Measurements from ENCODE around the gene SPTB.

Gene SPTB

GRCh38 chr14:64765740-64766302 is 113.9 kb downstream of the SPTB start:
- DNase-seq (ENCODE audit: low read depth in 2 of 2): no peak

DNA sequence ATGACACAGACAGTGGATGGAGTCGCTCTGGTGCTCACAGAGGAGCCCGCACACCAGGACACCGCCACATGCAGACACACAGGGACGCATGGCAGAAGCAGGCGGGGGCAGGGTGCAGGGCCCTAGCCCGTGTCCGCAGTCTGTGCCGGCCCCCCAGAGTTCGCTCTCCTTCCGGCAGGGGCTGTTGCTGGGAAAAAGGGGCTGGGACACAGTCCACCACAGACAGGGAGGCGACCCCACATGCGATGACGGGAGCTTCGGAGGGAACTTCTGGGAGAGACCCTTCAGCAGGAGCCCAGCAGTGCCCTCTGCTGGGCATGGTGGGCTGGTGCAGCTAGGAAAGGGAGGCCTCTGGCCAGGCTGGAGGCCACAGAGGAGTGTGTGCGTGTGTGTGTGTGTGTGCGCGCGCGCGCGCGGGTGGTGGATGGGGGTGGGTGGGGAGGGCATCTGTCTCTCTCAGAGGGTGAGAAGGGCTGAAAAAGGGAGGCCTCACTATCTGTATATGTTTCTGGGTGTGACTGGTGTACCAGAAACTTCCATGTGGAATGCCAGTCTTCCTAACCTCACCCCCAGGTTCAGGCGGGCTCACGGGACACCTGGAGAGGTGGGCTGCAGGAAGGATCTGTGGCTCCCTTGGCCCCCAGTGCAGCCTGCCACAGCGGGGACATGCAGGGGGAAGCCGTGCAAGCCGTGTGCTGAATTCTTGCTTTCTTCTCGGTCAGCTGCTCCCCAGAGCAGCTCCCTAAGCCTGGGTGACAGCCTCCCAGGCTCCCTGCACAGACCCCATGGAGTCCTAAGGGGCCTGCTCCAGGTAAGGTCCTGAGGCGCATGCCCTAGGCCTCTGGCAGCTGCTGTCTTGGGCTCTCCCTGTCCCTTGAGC is 114.8 kb downstream of the SPTB start:
- DNase-seq (ENCODE audit: low read depth in 2 of 2): peak; percentile 48 to 49

DNA sequence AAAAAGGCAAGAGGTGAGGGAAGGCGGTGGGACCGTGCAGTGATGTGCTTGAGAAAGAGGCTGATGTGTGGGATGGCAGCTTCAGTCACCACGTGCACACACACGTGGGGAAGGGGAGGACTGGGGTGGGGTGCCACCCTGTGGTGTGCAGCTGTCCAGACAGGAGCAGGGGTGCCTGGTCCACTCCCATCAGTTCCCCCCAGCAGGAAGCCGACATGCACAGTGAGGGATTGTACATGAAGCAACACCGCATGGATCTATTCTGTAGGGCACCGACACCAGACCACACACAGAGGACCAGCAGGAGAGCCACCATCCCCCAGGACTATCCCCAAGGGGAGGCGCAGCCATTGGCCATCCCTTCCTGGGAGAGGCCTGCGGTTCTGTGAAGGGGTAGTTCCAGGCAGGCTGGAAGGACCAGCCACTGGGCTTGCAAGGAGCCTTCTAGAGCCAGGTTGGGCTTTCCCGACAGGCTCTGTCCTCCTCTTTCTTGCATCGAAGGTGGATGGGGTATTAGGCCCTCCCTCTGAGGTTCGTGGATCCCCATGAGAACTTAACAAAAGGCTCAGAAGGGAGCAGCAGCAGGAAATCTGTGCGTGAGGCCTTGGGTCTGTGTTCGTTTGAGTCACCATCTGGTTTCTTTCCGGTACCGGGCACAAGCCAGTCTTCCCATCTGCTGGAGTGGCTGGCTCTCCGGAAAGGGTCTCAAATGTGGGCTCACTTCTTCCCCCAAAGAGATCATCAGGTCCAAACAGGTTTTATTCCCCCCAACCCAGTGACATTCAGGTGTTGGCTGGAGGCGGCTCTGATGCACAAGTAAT is 115.7 kb downstream of the SPTB start:
- no peak for DNase-seq (ENCODE audit: low read depth in 2 of 2)

GRCh38 chr14:64763085-64763782 is 116.5 kb downstream of the SPTB start:
- DNase-seq (ENCODE audit: low read depth in 2 of 2): no peak

DNA sequence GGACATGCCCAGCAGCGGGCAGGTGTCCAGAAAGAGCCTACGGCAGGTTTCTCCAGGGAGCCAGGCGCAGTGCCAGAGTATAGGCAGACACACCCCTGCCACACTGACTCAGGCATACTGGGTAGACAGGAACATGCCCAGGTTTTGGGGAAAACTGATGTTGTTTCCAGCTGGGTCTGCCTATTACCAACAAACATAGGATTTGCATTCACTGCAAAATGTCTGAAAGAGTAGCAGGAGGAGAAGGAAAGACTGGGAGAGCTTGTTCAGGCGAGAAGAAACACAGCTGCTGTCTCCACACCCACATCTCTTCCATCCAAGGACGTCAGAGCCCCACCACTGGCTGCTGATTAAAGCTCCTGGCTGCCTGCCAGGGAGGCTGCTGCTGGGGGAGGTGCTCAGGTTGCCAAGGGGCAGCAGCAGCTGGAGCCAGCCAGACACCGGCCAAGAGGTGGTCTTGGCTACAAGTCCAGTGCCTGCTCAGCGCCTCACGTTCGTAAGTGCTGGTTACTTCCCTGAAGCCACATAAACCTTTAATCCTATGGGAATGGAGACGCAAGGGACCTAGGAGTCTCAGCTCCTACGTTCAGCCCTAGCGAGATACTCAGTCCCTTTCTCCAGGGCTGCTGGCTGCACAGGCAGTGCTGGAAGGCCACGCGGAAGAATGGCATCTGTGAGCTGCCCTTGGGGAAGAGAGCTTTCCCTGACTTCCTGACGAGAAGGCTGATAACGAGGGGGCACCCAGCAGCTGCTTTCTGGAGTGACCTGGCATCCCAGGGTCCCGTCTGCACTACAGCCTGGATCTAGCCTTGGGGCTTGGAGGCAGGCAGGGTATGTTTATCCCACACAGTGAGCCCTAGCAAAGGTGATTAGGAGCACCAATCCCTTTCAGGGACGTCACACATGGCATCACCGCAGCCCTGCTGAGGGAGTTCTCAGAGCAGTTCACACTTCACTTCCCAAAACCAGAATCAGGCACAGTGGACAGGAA is 117.4 kb downstream of the SPTB start:
- DNase-seq (ENCODE audit: low read depth in 2 of 2): peak; percentile 27 to 28

DNA sequence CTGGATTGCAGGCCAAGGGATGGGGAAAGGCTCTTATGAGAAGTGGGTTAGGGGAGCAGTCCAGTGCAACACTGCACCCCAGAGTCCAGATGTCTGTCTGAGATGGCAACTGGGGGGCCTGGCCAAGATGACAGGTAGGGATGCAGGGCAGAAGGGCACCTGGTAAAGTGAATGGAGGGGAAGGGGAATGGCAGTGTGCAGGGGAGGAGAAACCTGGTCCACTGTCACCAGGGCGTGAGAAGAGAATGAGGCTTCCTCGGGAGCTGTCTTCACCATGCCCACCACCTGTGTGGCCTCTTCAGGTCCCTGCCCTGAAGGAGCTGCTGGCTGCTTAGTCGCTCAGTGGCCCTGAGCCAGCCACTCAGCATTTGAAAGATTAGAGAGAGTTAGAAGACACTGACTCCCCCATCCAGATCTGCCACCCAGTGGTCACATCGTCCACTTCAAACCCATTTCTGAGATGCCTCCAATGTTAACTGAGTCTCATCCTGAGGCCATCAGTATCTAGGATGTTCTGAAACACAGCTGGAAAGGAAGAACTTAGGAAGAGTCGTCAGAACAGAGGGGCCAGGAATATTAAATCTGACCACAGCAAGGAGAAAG is 118.2 kb downstream of the SPTB start:
- DNase-seq (ENCODE audit: low read depth in 2 of 2): no peak

- no peak for DNase-seq (ENCODE audit: low read depth in 2 of 2)
Measured at GRCh38 chr14:64760916-64761315, 118.8 kb downstream of the SPTB start.

DNA sequence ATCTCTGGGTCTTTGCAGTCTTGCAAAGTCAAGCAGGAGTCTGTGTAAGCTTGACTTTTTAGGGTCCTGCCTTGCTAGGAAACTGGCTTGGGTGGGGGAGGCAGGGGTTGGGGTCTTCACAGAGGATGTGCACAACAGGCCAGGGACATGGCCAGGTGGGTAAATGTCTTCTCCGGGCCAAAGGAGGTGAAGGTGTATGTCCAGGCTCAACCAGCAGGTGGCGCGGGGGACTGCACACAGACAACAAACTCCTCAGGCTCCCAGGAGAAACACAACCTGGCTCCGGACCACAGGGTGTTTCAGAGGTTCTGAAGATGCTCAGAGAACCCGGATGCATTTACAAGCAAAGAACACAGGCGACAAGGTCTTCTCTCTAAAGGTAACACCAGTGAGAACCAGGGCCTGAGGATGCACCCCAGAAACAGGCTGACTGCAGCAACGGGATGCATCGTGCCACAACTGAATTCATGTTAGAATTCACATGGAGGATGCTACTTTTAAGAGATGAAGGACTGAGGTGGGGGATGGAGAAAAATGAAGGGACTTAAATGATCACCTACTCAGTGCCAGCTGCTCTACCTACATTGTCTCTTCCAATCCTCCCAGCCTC is 119.5 kb downstream of the SPTB start:
- DNase-seq (ENCODE audit: low read depth in 2 of 2): peak; percentile 38 to 49

- DNase-seq (ENCODE audit: low read depth in 2 of 2): no peak
Measured at GRCh38 chr14:64759555-64759938, 120.2 kb downstream of the SPTB start.

DNA sequence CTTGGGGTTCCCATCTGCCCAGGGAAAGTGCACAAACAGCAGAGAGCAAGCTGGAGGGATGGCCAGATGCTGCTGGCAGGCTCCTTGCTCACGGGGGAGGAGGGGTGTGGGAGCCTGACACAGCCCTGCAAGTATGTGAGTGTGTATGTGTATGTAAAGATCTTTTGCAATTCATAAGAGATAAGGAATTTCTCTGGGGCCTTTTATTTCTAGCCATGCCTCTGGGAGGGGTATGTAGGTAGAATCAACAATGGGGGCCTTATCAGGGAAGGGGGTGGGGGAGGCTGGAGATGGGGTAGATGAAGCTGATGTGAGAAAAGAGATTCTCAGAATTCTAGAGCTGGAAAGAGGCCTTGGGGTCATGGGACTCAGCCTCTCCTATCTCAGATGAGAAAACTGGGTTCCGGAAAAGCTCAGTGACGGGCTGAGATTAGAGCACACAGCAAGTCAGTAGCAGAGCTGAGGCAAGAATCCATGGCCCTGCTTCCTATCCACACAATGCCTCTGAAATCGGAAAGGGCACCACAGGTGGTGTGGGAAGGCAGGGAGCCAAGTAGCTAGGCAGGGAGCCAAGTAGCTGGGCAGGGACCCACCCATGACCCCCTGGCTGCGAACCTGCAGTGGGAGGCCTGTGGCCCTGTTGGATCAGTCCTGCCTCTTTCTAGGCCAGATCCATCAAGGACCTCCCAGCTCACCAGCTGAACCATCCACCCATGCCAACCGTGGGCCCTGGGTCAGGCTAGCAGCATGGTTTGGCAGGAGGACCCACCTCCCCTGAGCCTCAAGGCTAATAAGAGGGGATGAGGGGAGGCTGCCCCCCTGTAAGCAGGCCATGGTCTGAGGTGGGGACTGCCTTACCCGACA is 120.8 kb downstream of the SPTB start:
- no peak for DNase-seq (ENCODE audit: low read depth in 2 of 2)

DNA sequence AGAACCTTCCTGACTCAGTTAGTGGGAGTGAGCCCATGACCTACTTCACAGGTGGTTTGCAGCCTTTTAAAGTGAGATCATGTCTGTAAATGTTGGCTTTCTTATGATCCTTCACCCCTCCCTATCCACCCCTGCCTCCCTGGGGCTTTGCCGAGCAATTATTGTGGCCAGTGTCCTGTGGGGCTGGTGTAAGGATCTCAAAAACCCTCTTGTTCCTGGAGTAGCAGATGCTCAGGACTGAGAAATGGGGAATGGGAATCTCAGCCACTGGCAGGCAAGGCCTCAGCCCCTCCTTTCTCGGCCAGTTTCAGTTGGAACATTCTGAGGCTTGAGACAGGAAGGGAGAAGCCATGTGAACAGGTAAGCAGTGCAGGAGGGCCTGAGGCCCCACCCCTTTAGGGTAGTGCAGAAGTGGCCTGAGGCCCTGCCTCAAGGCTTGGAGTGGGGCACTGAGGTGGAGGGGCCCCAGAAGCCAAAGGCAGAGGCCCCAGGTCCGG is 121.6 kb downstream of the SPTB start:
- DNase-seq (ENCODE audit: low read depth in 2 of 2): no peak

DNA sequence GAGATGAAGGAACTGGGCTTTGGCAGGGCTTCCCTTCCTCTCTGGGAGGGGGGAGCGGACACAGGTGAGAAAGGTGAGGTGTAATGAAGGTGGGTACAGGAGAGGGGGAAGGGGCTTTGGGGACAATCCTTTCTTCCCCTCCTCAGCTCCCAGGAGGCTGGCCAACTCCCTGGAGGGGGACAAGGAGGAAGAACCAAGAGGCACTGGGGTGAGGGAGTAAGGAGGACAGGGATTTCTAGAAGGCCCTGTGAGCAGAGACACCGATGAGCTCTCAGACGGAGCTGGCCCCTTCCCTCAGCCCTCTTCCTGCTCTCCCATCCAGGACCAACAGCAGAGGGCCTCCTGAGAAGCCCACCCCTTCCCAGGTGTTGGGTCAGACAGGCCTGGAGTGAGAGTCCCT is 122.1 kb downstream of the SPTB start:
- no peak for DNase-seq (ENCODE audit: low read depth in 2 of 2)

DNA sequence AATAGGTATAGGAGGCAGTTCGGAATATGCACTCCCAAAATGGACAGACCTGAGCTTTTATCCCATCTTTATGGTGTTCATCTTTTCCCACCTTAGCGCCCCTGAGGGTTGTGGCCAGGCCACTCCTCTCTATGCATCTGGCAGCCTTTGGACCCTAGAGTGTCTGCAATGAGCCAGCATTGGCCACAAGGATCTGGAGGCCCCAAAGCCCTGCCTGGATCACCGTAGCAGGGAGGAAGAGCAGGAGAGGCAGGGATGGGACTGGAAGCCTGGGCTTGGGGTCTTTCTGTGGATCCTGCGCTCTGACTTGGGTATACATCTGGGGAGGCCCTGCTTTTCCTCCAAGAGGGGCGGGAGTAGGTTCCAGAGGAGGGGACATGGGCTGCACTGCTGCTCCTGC is 123.0 kb downstream of the SPTB start:
- no peak for DNase-seq (ENCODE audit: low read depth in 2 of 2)

DNA sequence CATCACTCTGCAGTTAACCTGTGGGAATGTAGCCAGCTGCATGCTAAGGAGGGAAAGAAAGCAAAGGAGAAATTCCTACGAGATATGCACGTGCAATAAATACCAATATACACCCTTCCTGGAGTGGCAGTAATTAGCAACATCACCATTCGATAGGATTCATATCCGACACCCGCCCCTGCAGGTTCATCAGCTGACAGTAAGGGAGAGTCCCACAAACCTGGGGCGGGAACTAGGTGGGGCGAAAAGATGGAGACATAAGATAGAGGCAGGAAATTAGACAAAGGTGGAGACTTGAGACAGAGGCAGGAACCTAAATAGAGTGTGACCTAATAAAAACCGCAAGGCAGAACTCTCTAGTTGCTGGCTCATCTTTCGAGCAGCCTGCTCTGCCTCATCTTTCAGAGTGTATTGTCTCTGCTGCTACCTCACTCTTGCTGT is 123.9 kb downstream of the SPTB start:
- DNase-seq (ENCODE audit: low read depth in 2 of 2): peak in 1 of 2 donors; percentile 42

DNA sequence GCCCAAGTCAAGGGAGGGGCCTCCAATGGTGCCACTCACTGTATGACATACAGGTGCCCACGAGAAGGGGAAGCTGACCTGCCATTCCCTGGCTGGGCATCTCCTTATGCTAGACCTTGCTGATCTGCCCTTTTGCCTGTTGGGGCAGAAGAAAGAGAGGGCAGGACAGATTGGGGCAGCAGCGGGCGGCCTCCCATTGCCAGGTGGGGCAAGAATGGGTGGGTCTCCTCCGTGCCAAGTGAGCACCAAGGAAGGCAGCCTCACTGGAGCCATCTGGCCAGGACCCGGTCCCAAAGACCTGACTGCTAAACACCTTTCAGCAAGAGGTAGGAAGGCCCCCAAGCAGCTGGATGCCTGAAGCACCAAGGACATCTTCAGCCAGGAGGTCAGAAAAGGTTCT is 125.0 kb downstream of the SPTB start:
- DNase-seq (ENCODE audit: low read depth in 2 of 2): no peak

GRCh38 chr14:64753999-64754398 is 125.7 kb downstream of the SPTB start:
- no peak for DNase-seq (ENCODE audit: low read depth in 2 of 2)

GRCh38 chr14:64753374-64753773 is 126.3 kb downstream of the SPTB start:
- no peak for DNase-seq (ENCODE audit: low read depth in 2 of 2)

GRCh38 chr14:64752909-64753308 is 126.8 kb downstream of the SPTB start:
- DNase-seq (ENCODE audit: low read depth in 2 of 2): no peak
